Measurements from ENCODE around the gene KCNK18.
"Not testable (repeated sequence)": the region's sequence is repeated elsewhere in the genome, so short reads cannot be mapped to it uniquely, and the experiment has no call there.

KCNK18 gene

DNA sequence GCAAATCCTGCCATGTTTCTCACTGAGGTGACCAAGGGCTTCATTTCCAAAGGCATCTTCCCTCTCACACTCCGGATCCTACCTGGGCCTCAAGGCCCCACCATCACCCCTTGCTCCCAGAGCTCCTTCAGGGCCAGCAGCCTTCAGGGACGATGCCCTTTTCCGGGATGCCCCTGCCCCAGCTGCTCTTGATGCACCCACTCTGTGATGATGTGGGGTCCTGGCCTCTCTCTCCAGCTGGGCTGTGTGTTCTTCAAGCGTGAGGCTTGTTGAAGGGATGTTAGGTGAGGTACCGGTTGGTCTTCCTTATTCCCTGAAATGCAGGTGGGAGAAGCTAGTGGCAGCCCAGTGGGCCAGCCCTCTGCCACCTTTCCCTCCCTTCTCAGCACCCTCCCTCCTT lies 25.3 kb downstream of the KCNK18 start:
- DNase-seq (ENCODE audit: low read depth): no peak
- TF ChIP-seq, protein P1, sequence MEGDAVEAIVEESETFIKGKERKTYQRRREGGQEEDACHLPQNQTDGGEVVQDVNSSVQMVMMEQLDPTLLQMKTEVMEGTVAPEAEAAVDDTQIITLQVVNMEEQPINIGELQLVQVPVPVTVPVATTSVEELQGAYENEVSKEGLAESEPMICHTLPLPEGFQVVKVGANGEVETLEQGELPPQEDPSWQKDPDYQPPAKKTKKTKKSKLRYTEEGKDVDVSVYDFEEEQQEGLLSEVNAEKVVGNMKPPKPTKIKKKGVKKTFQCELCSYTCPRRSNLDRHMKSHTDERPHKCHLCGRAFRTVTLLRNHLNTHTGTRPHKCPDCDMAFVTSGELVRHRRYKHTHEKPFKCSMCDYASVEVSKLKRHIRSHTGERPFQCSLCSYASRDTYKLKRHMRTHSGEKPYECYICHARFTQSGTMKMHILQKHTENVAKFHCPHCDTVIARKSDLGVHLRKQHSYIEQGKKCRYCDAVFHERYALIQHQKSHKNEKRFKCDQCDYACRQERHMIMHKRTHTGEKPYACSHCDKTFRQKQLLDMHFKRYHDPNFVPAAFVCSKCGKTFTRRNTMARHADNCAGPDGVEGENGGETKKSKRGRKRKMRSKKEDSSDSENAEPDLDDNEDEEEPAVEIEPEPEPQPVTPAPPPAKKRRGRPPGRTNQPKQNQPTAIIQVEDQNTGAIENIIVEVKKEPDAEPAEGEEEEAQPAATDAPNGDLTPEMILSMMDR (conservative IDR thresholded peaks at IDR 0.05; ENCODE audit: low read depth, low read length): no peak
- no peak overlapping the region for H3K4me3 ChIP-seq (ENCODE audit: low read length)

DNA sequence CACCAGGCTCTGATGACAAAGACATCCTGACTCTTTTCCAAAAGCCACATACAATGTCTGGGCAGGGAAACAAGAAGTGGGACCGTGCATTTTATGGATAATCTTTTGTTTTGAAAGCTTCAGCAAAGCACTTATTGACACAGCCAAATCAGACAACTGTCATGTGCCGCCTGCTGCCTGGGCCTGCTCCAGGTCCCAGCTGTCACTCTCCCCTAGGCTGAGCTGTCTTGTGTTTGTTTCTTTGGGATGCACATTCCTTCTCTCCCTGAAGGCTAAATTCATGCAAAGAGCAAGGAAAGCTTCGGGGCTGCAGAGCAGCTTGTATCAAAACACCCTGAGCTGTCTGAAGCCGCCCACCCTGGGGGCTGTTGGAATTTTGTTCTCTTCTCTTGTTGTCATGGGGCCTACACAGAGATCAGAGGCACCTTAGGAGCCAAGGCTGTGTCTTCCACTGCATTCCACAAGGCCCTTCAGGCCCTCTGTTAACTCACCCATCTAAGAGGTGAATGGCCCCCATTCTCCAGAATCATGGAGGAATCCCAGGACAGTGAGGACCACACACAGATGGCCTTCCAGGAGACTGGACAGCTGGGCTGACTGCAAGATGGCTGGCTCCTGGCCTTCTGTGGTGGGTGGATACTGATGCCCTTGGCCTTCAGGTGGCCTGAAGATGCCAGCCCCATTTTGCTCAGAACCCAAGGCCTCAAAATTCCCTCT lies 25.8 kb downstream of the KCNK18 start:
- DNase-seq (ENCODE audit: low read depth): no peak
- TF ChIP-seq, protein P1 (conservative IDR thresholded peaks at IDR 0.05; ENCODE audit: low read depth, low read length): no peak
- no peak overlapping the region for H3K4me3 ChIP-seq (ENCODE audit: low read length)

DNA sequence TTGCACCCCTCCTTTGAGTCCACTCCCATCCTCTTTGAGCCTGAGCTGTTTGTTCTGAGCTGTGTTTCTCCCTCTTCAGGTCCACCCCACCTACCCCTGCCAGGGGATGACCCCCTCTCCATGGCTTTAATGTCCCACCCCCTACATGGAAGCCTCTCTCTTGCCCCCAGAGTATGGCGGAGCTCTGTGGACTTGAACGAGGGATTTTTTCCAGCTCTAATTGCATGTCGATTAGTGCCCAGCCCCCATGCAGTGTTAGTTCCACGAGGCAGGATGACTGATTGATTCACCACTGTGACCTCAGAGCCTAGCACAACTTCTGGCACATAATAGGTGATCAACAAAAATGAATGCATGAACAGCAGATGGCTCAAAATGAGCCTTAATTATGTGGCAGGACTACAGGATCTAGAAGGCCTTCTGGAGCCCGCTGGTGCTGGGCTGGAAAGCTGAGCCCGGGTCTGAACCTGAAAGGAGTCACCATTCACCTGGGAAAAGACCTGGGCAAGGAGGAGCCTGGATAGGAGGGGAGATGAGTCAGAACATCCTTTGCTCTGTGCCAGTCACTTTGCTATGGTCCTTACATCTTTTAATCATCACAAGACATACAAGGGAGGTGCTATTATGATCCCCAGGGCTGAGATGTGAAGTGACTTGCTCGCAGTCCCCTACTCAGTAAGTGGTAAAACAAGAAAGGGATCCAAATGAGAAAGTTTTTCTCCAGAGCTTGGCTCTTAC lies 26.6 kb downstream of the KCNK18 start:
- TF ChIP-seq, protein P1 (conservative IDR thresholded peaks at IDR 0.05; ENCODE audit: low read depth, low read length): no peak
- no peak for DNase-seq (ENCODE audit: low read depth)
- H3K4me3 ChIP-seq (ENCODE audit: low read length): no peak overlapping the region

DNA sequence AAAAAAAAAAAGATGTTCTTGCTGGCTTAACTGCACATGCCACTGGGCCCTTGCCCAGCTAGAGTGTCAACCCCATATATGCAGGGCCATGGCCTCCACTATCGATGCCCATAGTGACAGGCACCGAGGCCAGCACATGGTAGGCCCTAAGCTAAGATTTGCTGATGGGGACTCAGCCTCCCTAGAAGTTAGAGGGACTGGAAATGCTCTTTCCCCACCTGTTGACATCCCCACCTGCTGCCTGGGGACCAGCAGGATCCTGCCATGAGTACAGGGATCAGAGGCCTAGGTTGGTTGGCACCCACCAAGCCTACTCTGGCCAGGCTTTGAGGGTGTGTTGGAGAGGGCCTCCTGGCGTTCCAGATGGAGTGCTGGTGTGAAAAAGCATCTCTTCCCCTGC lies 27.6 kb downstream of the KCNK18 start:
- TF ChIP-seq, protein P1 (conservative IDR thresholded peaks at IDR 0.05; ENCODE audit: low read depth, low read length): no peak
- H3K4me3 ChIP-seq (ENCODE audit: low read length): no peak overlapping the region
- no peak for DNase-seq (ENCODE audit: low read depth)

DNA sequence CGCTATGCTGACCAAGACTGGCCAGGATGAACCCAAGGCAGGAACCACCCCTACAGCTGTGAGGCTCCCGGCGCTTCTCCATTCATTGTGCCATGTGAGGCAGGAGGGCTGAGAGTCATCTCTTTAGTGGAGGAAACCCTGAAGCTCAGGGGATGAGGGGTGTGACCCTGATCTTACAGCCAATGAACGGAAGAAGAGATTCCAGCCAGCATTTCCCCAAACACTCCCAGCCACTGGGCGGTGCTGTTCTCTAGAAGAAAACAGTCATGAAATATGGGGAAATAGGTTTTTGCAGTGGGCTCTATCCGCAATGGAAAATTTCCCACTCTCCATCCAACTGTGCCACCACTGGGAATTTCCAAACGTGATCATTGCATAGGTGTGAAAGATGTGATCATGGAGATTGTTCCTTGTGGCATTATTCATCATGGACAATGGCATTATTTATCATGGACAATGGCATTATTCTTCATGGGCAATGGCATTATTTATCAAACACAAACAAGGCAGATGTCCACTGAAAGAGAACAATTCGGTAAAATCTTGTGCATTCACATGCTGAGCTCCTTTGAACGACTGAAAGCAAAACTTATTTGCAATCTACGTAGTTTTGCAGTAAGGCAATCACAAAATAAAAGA lies 29.6 kb downstream of the KCNK18 start:
- TF ChIP-seq, protein P1 (conservative IDR thresholded peaks at IDR 0.05; ENCODE audit: low read depth, low read length): peak; percentile 74
- DNase-seq (ENCODE audit: low read depth): no peak
- no peak overlapping the region for H3K4me3 ChIP-seq (ENCODE audit: low read length)

DNA sequence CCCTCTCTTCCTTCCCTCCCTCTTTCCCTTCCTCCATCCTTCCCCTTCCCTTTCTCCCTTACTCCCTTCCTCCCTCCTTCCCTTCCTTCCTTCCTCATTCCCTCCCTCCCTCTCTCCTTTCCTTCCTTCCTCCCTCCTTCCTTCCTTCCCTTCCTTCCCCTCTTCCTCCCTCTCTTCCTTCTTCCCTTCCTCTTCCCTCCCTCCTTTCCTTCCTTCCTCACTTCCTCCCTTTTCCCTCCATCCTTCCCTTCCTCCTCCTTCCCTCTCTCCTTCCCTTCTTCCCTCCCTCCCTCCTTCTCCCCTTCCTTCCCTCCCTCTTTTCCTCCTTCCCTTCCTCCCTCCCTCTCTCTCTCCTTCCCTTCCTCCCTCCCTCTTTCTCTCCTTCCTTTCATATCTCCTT lies 30.9 kb downstream of the KCNK18 start:
- no peak overlapping the region for H3K4me3 ChIP-seq (ENCODE audit: low read length)
- TF ChIP-seq, protein P1 (conservative IDR thresholded peaks at IDR 0.05; ENCODE audit: low read depth, low read length): no peak
- DNase-seq (ENCODE audit: low read depth): no peak

DNA sequence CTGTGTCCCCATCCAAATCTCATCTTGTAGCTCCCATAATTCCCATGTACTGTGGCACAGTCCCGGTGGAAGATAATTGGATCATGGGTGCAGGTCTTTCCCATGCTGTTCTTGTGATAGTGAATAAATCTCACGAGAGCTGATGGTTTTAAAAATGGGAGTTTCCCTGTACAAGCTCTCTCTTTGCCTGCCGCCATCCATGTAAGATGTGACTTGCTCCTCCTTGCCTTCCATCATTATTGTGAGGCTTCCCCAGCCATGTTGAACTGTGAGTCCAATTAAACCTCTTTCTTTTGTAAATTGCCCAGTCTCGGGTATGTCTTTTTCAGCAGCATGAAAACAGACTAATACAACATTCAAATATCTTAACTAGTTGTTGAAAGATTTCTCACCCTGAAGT lies 32.8 kb downstream of the KCNK18 start:
- not testable (repeated sequence) for H3K4me3 ChIP-seq (ENCODE audit: low read length); DNase-seq (ENCODE audit: low read depth)
